H9 (cell line): Measurements from ENCODE around the gene SLC6A7. TPM values are rescaled to one million over a fixed set of nuclear protein-coding genes. Genes with fewer than 3 reads are reported as not detected.

Source experiments
- DNase-seq: peaks from one replicate; pipeline ENCODE4 v3.0.0-alpha.2; 2017
- H2AFZ ChIP-seq: one replicate; pipeline ENCODE4 v1.6.1; 2013; ENCODE audit warnings: mild to moderate bottlenecking, low read length, control low read depth, moderate library complexity
- H2AK5ac ChIP-seq: 2 replicates; pipeline ENCODE4 v1.6.1; 2013; ENCODE audit warnings: low read length, control low read depth, mixed read lengths; ENCODE audit not compliant: insufficient read length
- H2BK120ac ChIP-seq: one replicate; pipeline ENCODE4 v1.6.1; 2013; ENCODE audit warnings: low read depth, mild to moderate bottlenecking, low read length, control low read depth, inconsistent platforms; ENCODE audit not compliant: poor library complexity, severe bottlenecking
- H2BK12ac ChIP-seq: 2 replicates; pipeline ENCODE4 v1.6.1; 2013; ENCODE audit warnings: low read length, control low read depth, mixed read lengths, low read depth; ENCODE audit not compliant: insufficient read length
- H2BK15ac ChIP-seq: 2 replicates; pipeline ENCODE4 v1.6.1; 2013; ENCODE audit warnings: low read depth, low read length, control low read depth
- H2BK20ac ChIP-seq: one replicate; pipeline ENCODE4 v1.6.1; 2013; ENCODE audit warnings: low read depth, mild to moderate bottlenecking, low read length, control low read depth, inconsistent platforms; ENCODE audit not compliant: poor library complexity, severe bottlenecking
- H2BK5ac ChIP-seq: 2 replicates; pipeline ENCODE4 v1.6.1; 2013; ENCODE audit warnings: low read length, control low read depth, mixed read lengths; ENCODE audit not compliant: insufficient read length
- H3K14ac ChIP-seq: 2 replicates; pipeline ENCODE4 v1.6.1; 2013; ENCODE audit warnings: low read length, control low read depth; ENCODE audit not compliant: insufficient read depth
- H3K18ac ChIP-seq: 2 replicates; pipeline ENCODE4 v1.6.1; 2013; ENCODE audit warnings: low read depth, mild to moderate bottlenecking, mixed read lengths, low read length, control low read depth; ENCODE audit not compliant: insufficient read length
- H3K23ac ChIP-seq: 2 replicates; pipeline ENCODE4 v1.6.1; 2013; ENCODE audit warnings: low read length, control low read depth, mixed read lengths, low read depth; ENCODE audit not compliant: insufficient read length
- H3K23me2 ChIP-seq: 2 replicates; pipeline ENCODE4 v1.6.1; 2013; ENCODE audit warnings: low read depth, mild to moderate bottlenecking, mixed read lengths, low read length, control low read depth; ENCODE audit not compliant: insufficient read length, poor library complexity, severe bottlenecking
- H3K27ac ChIP-seq: 2 replicates; pipeline ENCODE4 v1.5.1; 2013; ENCODE audit warnings: low read length, control low read depth, mixed read lengths, low read depth; ENCODE audit not compliant: insufficient read length
- H3K27me3 ChIP-seq: 2 replicates; pipeline ENCODE4 v1.6.1; 2013; ENCODE audit warnings: low read length, control low read depth, inconsistent platforms; ENCODE audit not compliant: insufficient read depth
- H3K4ac ChIP-seq: 2 replicates; pipeline ENCODE4 v1.6.1; 2013; ENCODE audit warnings: low read depth, mild to moderate bottlenecking, control low read depth, inconsistent platforms, low read length, moderate library complexity
- H3K4me1 ChIP-seq: 2 replicates; pipeline ENCODE4 v1.6.1; 2013; ENCODE audit warnings: low read length, control low read depth, inconsistent platforms; ENCODE audit not compliant: insufficient read depth
- H3K4me2 ChIP-seq: 2 replicates; pipeline ENCODE4 v1.6.1; 2013; ENCODE audit warnings: low read length, control low read depth, mixed read lengths; ENCODE audit not compliant: insufficient read length, insufficient read depth
- H3K56ac ChIP-seq: 2 replicates; pipeline ENCODE4 v1.6.1; 2013; ENCODE audit warnings: low read depth, mild to moderate bottlenecking, mixed read lengths, low read length, control low read depth; ENCODE audit not compliant: insufficient read length
- H3K79me1 ChIP-seq: 2 replicates; pipeline ENCODE4 v1.6.1; 2013; ENCODE audit warnings: low read depth, mild to moderate bottlenecking, moderate library complexity, low read length, control low read depth, inconsistent platforms; ENCODE audit not compliant: insufficient read depth, poor library complexity, severe bottlenecking
- H3K79me2 ChIP-seq: 2 replicates; pipeline ENCODE4 v1.6.1; 2013; ENCODE audit warnings: low read length, control low read depth, inconsistent platforms; ENCODE audit not compliant: insufficient read depth
- H3K9ac ChIP-seq: 2 replicates; pipeline ENCODE4 v1.6.1; 2013; ENCODE audit warnings: low read length, control low read depth, mixed read lengths; ENCODE audit not compliant: insufficient read length; ENCODE audit errors: extremely low read depth
- H3K9me3 ChIP-seq: one replicate; pipeline ENCODE4 v1.6.1; 2013; ENCODE audit warnings: low read depth, low read length, inconsistent platforms; ENCODE audit not compliant: control insufficient read depth
- H3T11ph ChIP-seq: one replicate; pipeline ENCODE4 v1.6.1; 2013; ENCODE audit warnings: mild to moderate bottlenecking, low read length, control low read depth, inconsistent platforms
- H4K20me1 ChIP-seq: one replicate; pipeline ENCODE4 v1.6.1; 2013; ENCODE audit not compliant: control insufficient read depth, insufficient read length, insufficient read depth
- H4K5ac ChIP-seq: 2 replicates; pipeline ENCODE4 v1.6.1; 2013; ENCODE audit warnings: low read depth, mild to moderate bottlenecking, mixed read lengths, low read length, control low read depth; ENCODE audit not compliant: insufficient read length
- H4K8ac ChIP-seq: replicated peaks from 2 replicates; pipeline ENCODE4 v1.6.1; 2013; ENCODE audit warnings: low read length, control low read depth, mixed read lengths, low read depth; ENCODE audit not compliant: insufficient read length
- H4K91ac ChIP-seq: 2 replicates; pipeline ENCODE4 v1.6.1; 2013; ENCODE audit warnings: low read depth, mild to moderate bottlenecking, moderate library complexity, mixed read lengths, low read length, control low read depth; ENCODE audit not compliant: insufficient read length
- H3K27ac Mint-ChIP-seq, 3 experiments: 2 replicates in 2 of 3; 3 replicates in 1 of 3; pipeline ENCODE4 v1.8.0; 2020 to 2021; ENCODE audit warnings: mixed read lengths in 3 of 3, mild to moderate bottlenecking in 1 of 3, moderate library complexity in 1 of 3
- H3K27me3 Mint-ChIP-seq: 2 replicates; pipeline ENCODE4 v1.8.0; 2021; ENCODE audit warnings: low read depth, mild to moderate bottlenecking, moderate library complexity, mixed read lengths
- H3K36me3 Mint-ChIP-seq, 3 experiments: 2 replicates in 2 of 3; 3 replicates in 1 of 3; pipeline ENCODE4 v1.8.0; 2020 to 2021; ENCODE audit warnings: low read depth in 3 of 3, mixed read lengths in 3 of 3; ENCODE audit not compliant: insufficient read depth in 1 of 3
- H3K4me1 Mint-ChIP-seq, 2 experiments: 2 replicates each; pipeline ENCODE4 v1.8.0; 2020; ENCODE audit warnings: mixed read lengths in 2 of 2
- H3K4me3 Mint-ChIP-seq, 2 experiments: 2 replicates in 1 of 2; 3 replicates in 1 of 2; pipeline ENCODE4 v1.8.0; 2020 to 2021; ENCODE audit warnings: mild to moderate bottlenecking in 2 of 2, mixed read lengths in 2 of 2, moderate library complexity in 1 of 2
- H3K9me3 Mint-ChIP-seq, 2 experiments: 2 replicates in 1 of 2; 3 replicates in 1 of 2; pipeline ENCODE4 v1.8.0; 2020; ENCODE audit warnings: mild to moderate bottlenecking in 2 of 2, mixed read lengths in 2 of 2, moderate library complexity in 1 of 2
- CTCF ChIP-seq: fragments of 200-600 bp; sonication (generic); conservative IDR thresholded peaks from 3 replicates; pipeline ENCODE4 v1.8.0; 2021; ENCODE audit warnings: antibody characterized with exemption, mild to moderate bottlenecking
- WGBS: extraction: QIAGEN DNeasy Blood & Tissue Kit; methylation state at CpG from one replicate; pipeline ENCODE4 v1.1.7; 2013; ENCODE audit warnings: missing lambda C conversion rate, low lambda C conversion rate, mixed read lengths; ENCODE audit not compliant: insufficient read length; ENCODE audit errors: extremely low coverage; 5-methylcytosine and 5-hydroxymethylcytosine counted together
- total RNA-seq: library from RNA; stranded (reverse); gene quantifications from 2 replicates; pipeline ENCODE4 v1.2.1, GENCODE V29; 2021

The SLC6A7 gene
- total RNA-seq, 1 experiment from 2014 or later, result not detected

GRCh38 chr5:150249744-150250143, 59.9 kb downstream of the SLC6A7 start:
- no peak for TF ChIP-seq CTCF

More at GRCh38 chr5:150249744-150250143, 59.9 kb downstream of the SLC6A7 start:
- 0 out of 7 replicates have a peak overlapping the region, but pooled peaks of 1 of the 3 experiments have one; percentile 15 for H3K27ac Mint-ChIP-seq
- Histone ChIP-seq H3K23ac (no peak overlapping the region), H3K9ac (no peak overlapping the region), H3K79me1 (no peaks in the 10 kb centered on the region), H3K4ac (no peak overlapping the region), H3K79me2 (no peaks in the 10 kb centered on the region), H2BK15ac (no peak overlapping the region), H3K56ac (no peak overlapping the region), H3T11ph (no peak overlapping the region), H4K91ac (no peak overlapping the region), H3K14ac (no peak overlapping the region), H3K9me3 (no peaks in the 10 kb centered on the region), H3K4me1 (no peaks in the 10 kb centered on the region), H3K23me2 (no peaks in the 10 kb centered on the region), H2AFZ (no peak overlapping the region), H2AK5ac (no peak overlapping the region), H3K27me3 (no peaks in the 10 kb centered on the region), H3K4me2 (no peak overlapping the region), H2BK12ac (no peak overlapping the region), H3K27ac (no peak overlapping the region), H4K20me1 (no peaks in the 10 kb centered on the region), H4K5ac (no peak overlapping the region), H3K18ac (no peak overlapping the region), H2BK5ac (no peak overlapping the region), H2BK20ac (no peak overlapping the region), H2BK120ac (no peak overlapping the region), H4K8ac (no peak overlapping the region)
- peaks cover 2% of the 10 kb centered on the region; the same call in 1 of the 2 replicates for H3K27me3 Mint-ChIP-seq
- H3K4me1 Mint-ChIP-seq, result peaks cover 0 to 5% of the 10 kb centered on the region in 2 experiments; a peak in 1 of 4 replicates
- H3K36me3 Mint-ChIP-seq, result no peaks in the 10 kb centered on the region; a peak in 1 of 7 replicates
- no peaks in the 10 kb centered on the region for H3K9me3 Mint-ChIP-seq
- DNase-seq, result no peak
- no CpG with 5 or more reads among the region's 5 CpGs for WGBS
- H3K4me3 Mint-ChIP-seq, result no peak overlapping the region; a peak in 1 of 5 replicates
